ENCODE data around the gene CLTCL1. TPM values are rescaled to one million over a fixed set of nuclear protein-coding genes. Genes with fewer than 3 reads are reported as not detected.

CLTCL1 gene
- total and polyA plus RNA-seq, 2 donors (not counting 1 experiment from before 2014, with no cell fraction given): 1.0 to 5.5 TPM

DNA sequence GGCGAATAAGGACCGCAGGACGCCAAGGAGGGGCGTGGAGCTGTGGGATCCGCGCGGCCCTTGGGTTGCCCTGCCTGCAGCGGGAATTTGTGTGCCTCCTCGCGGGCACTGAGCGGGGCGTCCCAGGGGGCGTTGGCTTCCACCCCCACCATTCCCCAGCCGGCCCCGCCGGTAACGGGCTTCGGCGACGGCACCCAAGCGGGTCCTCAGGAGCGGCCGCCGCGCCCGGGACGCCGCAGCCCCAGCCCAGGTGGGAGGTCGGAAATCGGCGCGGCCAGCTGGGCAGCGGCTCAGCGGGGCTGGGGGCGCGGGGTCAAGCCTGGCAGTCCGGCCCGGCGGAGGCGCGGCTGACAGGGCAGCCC lies 320 bp downstream of the CLTCL1 start:
- Histone ChIP-seq H3K9ac (ENCODE audit: low read length) (peak overlapping the region; percentile 72), H3K79me2 (ENCODE audit: control insufficient read depth, insufficient read depth, low read length) (no peaks in the 10 kb centered on the region), H3K4me3 (ENCODE audit: control extremely low read depth in 1 of 5, extremely low read depth in 1 of 5, insufficient read depth in 1 of 5, low read depth in 2 of 5, low read length in 4 of 5) (peak overlapping the region; percentile 30 to 71 (median 58)), H3K4me2 (replicated peaks; ENCODE audit: low read depth, low read length, poor library complexity, severe bottlenecking) (peak overlapping the region; percentile 83), H3K27ac (ENCODE audit: low read length in 2 of 2) (peak overlapping the region in 1 of 2 donors; percentile 48), H4K20me1 (ENCODE audit: control insufficient read depth, insufficient read depth, low read length, poor library complexity, severe bottlenecking) (no peaks in the 10 kb centered on the region), H2AFZ (ENCODE audit: insufficient read depth, low read depth, low read length, poor library complexity, severe bottlenecking) (peak overlapping the region; percentile 92), H3K27me3 (replicated peaks in 1 of 4; ENCODE audit: control extremely low read depth in 1 of 4, control insufficient read depth in 3 of 4, insufficient read depth in 4 of 4, low read length in 3 of 4) (peaks cover 0 to 13% (median 3%) of the 10 kb centered on the region in 4 experiments), H3K4me1 (ENCODE audit: control insufficient read depth in 2 of 2, insufficient read depth in 2 of 2, low read length in 2 of 2) (peaks cover 15 to 17% of the 10 kb centered on the region in 2 donors), H3K9me3 (ENCODE audit: control extremely low read depth in 1 of 3, control insufficient read depth in 2 of 3, insufficient read depth in 1 of 3, low read length in 2 of 3) (no peaks in the 10 kb centered on the region), H3K36me3 (replicated peaks in 1 of 2; ENCODE audit: control extremely low read depth in 1 of 2, control insufficient read depth in 1 of 2, extremely low read depth in 1 of 2, insufficient read depth in 2 of 2, low read length in 1 of 2) (no peaks in the 10 kb centered on the region)
- DNase-seq: no peak
- no peaks in the 10 kb centered on the region for H3K9me3 Mint-ChIP-seq (ENCODE audit: insufficient read depth)
- ATAC-seq (ENCODE audit: low read depth): peak; percentile 36
- WGBS (ENCODE audit: insufficient coverage): under 1% methylated on average over 39 of the region's 41 CpGs
- H3K27me3 Mint-ChIP-seq: peaks cover 18% of the 10 kb centered on the region
- peak overlapping the region; percentile 65 for H3K27ac Mint-ChIP-seq
- POLR2A ChIA-PET: interaction anchor here (1.5 to 1.9 kb wide), 4 partner anchors 70 to 188 kb away, joined by 3 to 10 read pairs (median 8); partner anchors contain the start of genes C22orf39, CDC45 and HIRA
- intact Hi-C loops (cut with micrococcal nuclease): loop anchor here (1.0 to 5.0 kb wide), 6 partner anchors 112 to 188 kb away; partner anchors contain the start of genes C22orf39, CDC45, DGCR2 and ESS2
- H3K4me1 Mint-ChIP-seq: peaks cover 24% of the 10 kb centered on the region
- no peak for TF ChIP-seq EZH2 (IDR thresholded peaks at IDR 0.05; ENCODE audit: borderline replicate concordance, insufficient read depth, low read depth, low read length, poor library complexity, severe bottlenecking)
- TF ChIP-seq, protein P1, sequence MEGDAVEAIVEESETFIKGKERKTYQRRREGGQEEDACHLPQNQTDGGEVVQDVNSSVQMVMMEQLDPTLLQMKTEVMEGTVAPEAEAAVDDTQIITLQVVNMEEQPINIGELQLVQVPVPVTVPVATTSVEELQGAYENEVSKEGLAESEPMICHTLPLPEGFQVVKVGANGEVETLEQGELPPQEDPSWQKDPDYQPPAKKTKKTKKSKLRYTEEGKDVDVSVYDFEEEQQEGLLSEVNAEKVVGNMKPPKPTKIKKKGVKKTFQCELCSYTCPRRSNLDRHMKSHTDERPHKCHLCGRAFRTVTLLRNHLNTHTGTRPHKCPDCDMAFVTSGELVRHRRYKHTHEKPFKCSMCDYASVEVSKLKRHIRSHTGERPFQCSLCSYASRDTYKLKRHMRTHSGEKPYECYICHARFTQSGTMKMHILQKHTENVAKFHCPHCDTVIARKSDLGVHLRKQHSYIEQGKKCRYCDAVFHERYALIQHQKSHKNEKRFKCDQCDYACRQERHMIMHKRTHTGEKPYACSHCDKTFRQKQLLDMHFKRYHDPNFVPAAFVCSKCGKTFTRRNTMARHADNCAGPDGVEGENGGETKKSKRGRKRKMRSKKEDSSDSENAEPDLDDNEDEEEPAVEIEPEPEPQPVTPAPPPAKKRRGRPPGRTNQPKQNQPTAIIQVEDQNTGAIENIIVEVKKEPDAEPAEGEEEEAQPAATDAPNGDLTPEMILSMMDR (IDR thresholded peaks at IDR 0.05): no peak
- peak overlapping the region; percentile 88 for H3K4me3 Mint-ChIP-seq
- CTCF ChIA-PET: interaction anchor here (1.5 kb wide), 1 partner anchor 16 kb away, joined by 3 read pairs; no protein-coding TSS in a partner anchor

Measured in B cell (primary cell).